Glutamatergic neuron (in vitro differentiated cells): Measurements from ENCODE around the gene CHRNA1. TPM values are rescaled to one million over a fixed set of nuclear protein-coding genes. Genes with fewer than 3 reads are reported as not detected.

ENCODE experiments used
- DNase-seq: peaks from one replicate; pipeline ENCODE4 v3.0.0; 2022
- H3K27ac Mint-ChIP-seq: one replicate; pipeline ENCODE4 v1.8.0; 2020; ENCODE audit warnings: mild to moderate bottlenecking, mixed read lengths, inconsistent platforms; ENCODE audit not compliant: unreplicated experiment
- H3K27me3 Mint-ChIP-seq: one replicate; pipeline ENCODE4 v1.8.0; 2020; ENCODE audit warnings: mild to moderate bottlenecking, moderate library complexity, mixed read lengths, inconsistent platforms; ENCODE audit not compliant: unreplicated experiment
- H3K36me3 Mint-ChIP-seq: one replicate; pipeline ENCODE4 v1.8.0; 2020; ENCODE audit warnings: mild to moderate bottlenecking, mixed read lengths, inconsistent platforms; ENCODE audit not compliant: unreplicated experiment
- H3K4me1 Mint-ChIP-seq: one replicate; pipeline ENCODE4 v1.8.0; 2020; ENCODE audit warnings: mild to moderate bottlenecking, low read depth, mixed read lengths, inconsistent platforms; ENCODE audit not compliant: unreplicated experiment
- H3K4me3 Mint-ChIP-seq: one replicate; pipeline ENCODE4 v1.8.0; 2020; ENCODE audit warnings: mild to moderate bottlenecking, mixed read lengths, inconsistent platforms; ENCODE audit not compliant: unreplicated experiment
- H3K9me3 Mint-ChIP-seq: one replicate; pipeline ENCODE4 v1.8.0; 2020; ENCODE audit warnings: mild to moderate bottlenecking, moderate library complexity, mixed read lengths, inconsistent platforms; ENCODE audit not compliant: unreplicated experiment
- total RNA-seq: library from RNA; stranded (reverse); fragmentation: NEBNext Ultra II Directional; extraction: Animal tissue kit (Norgen Biotek cat#: 25700); gene quantifications from one replicate; pipeline ENCODE4 v1.2.1, GENCODE V29; 2021; ENCODE audit not compliant: unreplicated experiment
- TF ChIP-seq, protein P1 (sequence below): fragments of 200-600 bp; sonication (generic); IDR thresholded peaks from one replicate; pipeline ENCODE4 v1.5.0; 2021; ENCODE audit not compliant: partially characterized antibody, unreplicated experiment

Gene CHRNA1
- total RNA-seq, 1 donor from 2014 or later: 161 TPM

DNA sequence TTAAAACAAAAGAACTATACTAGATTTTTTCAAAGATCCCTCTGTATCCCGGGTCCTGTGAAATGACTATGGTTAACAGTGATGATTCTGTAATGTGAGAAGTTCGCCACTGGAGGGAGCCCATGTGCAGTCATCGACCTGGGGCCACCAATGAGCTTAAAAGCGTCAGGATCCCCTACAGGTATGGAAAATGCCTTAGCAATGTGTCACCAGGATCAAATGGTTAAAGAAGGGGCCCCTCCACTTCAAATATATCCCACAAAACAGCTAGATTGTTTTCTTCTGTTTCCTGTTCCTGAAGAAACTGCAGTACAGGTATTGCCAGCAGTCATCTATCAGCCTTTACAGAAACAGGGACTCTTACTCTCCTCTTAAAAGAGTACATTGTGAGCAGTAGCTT is 15.3 kb downstream of the CHRNA1 start:
- no peaks in the 10 kb centered on the region for H3K36me3 Mint-ChIP-seq
- TF ChIP-seq, protein P1, sequence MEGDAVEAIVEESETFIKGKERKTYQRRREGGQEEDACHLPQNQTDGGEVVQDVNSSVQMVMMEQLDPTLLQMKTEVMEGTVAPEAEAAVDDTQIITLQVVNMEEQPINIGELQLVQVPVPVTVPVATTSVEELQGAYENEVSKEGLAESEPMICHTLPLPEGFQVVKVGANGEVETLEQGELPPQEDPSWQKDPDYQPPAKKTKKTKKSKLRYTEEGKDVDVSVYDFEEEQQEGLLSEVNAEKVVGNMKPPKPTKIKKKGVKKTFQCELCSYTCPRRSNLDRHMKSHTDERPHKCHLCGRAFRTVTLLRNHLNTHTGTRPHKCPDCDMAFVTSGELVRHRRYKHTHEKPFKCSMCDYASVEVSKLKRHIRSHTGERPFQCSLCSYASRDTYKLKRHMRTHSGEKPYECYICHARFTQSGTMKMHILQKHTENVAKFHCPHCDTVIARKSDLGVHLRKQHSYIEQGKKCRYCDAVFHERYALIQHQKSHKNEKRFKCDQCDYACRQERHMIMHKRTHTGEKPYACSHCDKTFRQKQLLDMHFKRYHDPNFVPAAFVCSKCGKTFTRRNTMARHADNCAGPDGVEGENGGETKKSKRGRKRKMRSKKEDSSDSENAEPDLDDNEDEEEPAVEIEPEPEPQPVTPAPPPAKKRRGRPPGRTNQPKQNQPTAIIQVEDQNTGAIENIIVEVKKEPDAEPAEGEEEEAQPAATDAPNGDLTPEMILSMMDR: peak; percentile 89
- peaks cover 3% of the 10 kb centered on the region for H3K27me3 Mint-ChIP-seq
- H3K4me1 Mint-ChIP-seq: peaks cover 7% of the 10 kb centered on the region
- no peak overlapping the region for H3K27ac Mint-ChIP-seq
- DNase-seq: peak; percentile 76
- peaks cover 3% of the 10 kb centered on the region for H3K9me3 Mint-ChIP-seq
- no peak overlapping the region for H3K4me3 Mint-ChIP-seq

DNA sequence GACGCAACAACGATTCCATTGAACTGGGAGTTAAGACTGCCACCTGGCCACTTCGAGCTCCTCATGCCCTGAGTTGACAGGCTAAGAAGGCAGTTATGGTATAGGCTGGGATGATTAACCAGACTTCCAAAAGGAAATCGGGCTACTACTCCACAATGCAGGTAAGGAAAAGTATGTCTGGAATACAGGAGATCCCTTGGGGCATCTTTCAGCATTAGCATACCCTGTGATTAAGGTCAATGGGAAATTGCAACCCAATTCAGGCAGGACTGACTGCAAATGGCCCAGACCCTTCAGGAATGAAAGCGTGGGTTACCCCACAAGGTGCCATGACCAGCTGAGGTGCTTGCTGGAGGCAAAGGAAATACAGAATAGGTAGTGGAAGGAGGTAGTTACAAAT is 19.1 kb downstream of the CHRNA1 start:
- no peak overlapping the region for H3K27ac Mint-ChIP-seq
- H3K4me1 Mint-ChIP-seq: no peaks in the 10 kb centered on the region
- H3K27me3 Mint-ChIP-seq: no peaks in the 10 kb centered on the region
- no peak for DNase-seq
- no peak overlapping the region for H3K4me3 Mint-ChIP-seq
- TF ChIP-seq, protein P1: no peak
- no peaks in the 10 kb centered on the region for H3K36me3 Mint-ChIP-seq
- peaks cover 1% of the 10 kb centered on the region for H3K9me3 Mint-ChIP-seq

DNA sequence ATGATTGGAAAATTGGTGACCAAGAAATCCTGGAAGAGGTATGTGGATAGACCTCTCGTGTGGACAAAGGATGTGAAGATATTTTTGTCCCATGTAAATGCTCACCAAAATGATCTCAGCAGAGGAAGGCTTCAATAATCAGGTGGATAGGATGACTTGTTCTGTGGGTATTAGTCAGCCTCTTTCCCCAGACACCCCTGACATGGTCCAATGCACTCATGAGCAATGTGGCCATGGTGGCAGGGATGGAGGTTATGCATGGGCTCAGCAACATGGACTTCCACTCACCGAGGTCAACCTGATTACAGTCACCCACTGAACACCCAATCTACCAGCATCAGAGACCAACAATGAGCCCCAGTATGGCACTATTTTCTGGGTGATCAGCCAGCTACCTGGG is 20.2 kb downstream of the CHRNA1 start:
- H3K27ac Mint-ChIP-seq: no peak overlapping the region
- H3K9me3 Mint-ChIP-seq: no peaks in the 10 kb centered on the region
- H3K4me3 Mint-ChIP-seq: no peak overlapping the region
- H3K36me3 Mint-ChIP-seq: no peaks in the 10 kb centered on the region
- H3K4me1 Mint-ChIP-seq: no peaks in the 10 kb centered on the region
- TF ChIP-seq, protein P1: no peak
- no peak for DNase-seq
- no peaks in the 10 kb centered on the region for H3K27me3 Mint-ChIP-seq

DNA sequence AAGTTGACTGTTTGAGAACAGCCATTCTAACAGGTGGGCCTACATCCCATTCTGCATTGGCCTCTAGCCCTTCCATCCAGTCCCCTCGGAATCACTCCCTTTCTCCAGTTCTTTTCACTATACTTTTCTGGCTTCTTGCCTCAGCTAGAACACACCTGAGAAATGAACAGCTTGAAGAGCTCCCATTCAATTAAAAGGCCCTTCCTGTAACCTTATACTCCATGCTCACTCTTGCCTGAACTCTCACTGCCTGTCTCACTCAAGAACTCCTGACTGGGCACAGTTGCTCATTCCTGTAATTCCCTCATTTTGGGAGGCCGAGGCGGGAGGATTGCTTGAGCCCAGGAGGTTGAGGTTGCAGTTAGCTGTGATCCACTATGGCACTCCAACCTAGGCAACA is 23.6 kb downstream of the CHRNA1 start:
- TF ChIP-seq, protein P1: no peak
- Mint-ChIP-seq H3K27ac (no peak overlapping the region), H3K4me3 (no peak overlapping the region), H3K4me1 (no peaks in the 10 kb centered on the region), H3K9me3 (no peaks in the 10 kb centered on the region), H3K36me3 (no peaks in the 10 kb centered on the region), H3K27me3 (no peaks in the 10 kb centered on the region)
- no peak for DNase-seq

DNA sequence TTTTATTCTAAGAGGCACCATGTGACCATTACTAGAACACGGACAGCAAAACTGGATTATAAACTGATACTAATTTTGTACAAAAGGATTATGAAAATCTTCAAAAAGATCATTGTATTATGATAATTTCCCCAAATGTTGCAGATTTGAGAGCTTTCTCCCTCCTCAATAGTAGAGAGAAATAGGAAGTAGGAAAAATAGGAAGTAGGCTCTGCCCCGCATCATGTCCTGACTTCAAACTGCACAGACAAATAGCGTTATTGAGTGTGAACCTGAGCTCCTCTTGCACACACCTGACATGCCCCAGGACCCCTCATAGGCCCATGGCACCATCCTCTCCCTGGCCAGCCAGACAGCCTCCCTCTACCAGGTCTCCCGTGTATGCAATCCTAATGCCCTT is 25.4 kb downstream of the CHRNA1 start:
- Mint-ChIP-seq H3K4me1 (no peaks in the 10 kb centered on the region), H3K36me3 (no peaks in the 10 kb centered on the region), H3K27ac (no peak overlapping the region), H3K27me3 (no peaks in the 10 kb centered on the region), H3K4me3 (no peak overlapping the region), H3K9me3 (no peaks in the 10 kb centered on the region)
- TF ChIP-seq, protein P1: no peak
- DNase-seq: no peak
